CD4-positive, alpha-beta T cell (primary cell): Measurements from ENCODE around the gene GANC. TPM values are rescaled to one million over a fixed set of nuclear protein-coding genes. Genes with fewer than 3 reads are reported as not detected.

Experiments used
- ATAC-seq: fragments of 200-7000 bp; cut with Tn5 transposase; one replicate; pipeline ENCODE4 v1.10.0; 2022; ENCODE audit warnings: mild to moderate bottlenecking; ENCODE audit not compliant: poor library complexity
- CTCF ChIA-PET: fragments of 350-600 bp; sonication (Branson Sonifier 250); formaldehyde crosslinking; loops from one replicate; lab custom pipeline; 2021; ENCODE audit warnings: antibody characterized with exemption, inconsistent platforms; lab: Charles Lee
- POLR2A ChIA-PET: fragments of 350-600 bp; sonication (Branson Sonifier 250); formaldehyde crosslinking; loops from one replicate; lab custom pipeline; 2021; ENCODE audit warnings: antibody characterized with exemption, inconsistent platforms; lab: Charles Lee
- DNase-seq, 14 experiments: peaks; one replicate each; pipeline ENCODE4 v3.0.0-alpha.2; 2013 to 2020; ENCODE audit warnings: mixed read lengths in 2 of 14
- H3K27ac ChIP-seq, 2 donors: one replicate each; pipeline versions ENCODE4 v1.5.1 to v1.7.0; 2013; ENCODE audit warnings: low read length in 2 of 2, low read depth in 1 of 2, mild to moderate bottlenecking in 1 of 2
- H3K27me3 ChIP-seq, 2 experiments: 1 replicate in 1 of 2; 2 replicates in 1 of 2; pipeline versions ENCODE4 v1.6.1 to v1.7.0; 2013; ENCODE audit warnings: low read length in 2 of 2, control low read depth in 1 of 2, mild to moderate bottlenecking in 1 of 2, moderate library complexity in 1 of 2; ENCODE audit not compliant: insufficient read depth in 2 of 2, control insufficient read depth in 1 of 2
- H3K36me3 ChIP-seq: one replicate; pipeline ENCODE4 v1.6.1; 2013; ENCODE audit warnings: low read length, control low read depth; ENCODE audit not compliant: insufficient read depth
- H3K4me1 ChIP-seq: one replicate; pipeline ENCODE4 v1.6.1; 2013; ENCODE audit warnings: low read length, control low read depth; ENCODE audit not compliant: insufficient read depth
- H3K4me3 ChIP-seq: one replicate; pipeline ENCODE4 v1.5.1; 2013; ENCODE audit warnings: mild to moderate bottlenecking, low read length, moderate library complexity
- H3K9me3 ChIP-seq, 2 experiments: 1 replicate in 1 of 2; 2 replicates in 1 of 2; pipeline versions ENCODE4 v1.6.1 to v1.7.0; 2013; ENCODE audit warnings: low read length in 2 of 2, mild to moderate bottlenecking in 2 of 2, control low read depth in 1 of 2, moderate library complexity in 1 of 2; ENCODE audit not compliant: control insufficient read depth in 1 of 2, insufficient read depth in 1 of 2
- H3K27ac Mint-ChIP-seq: one replicate; pipeline ENCODE4 v1.8.0; 2020; ENCODE audit warnings: mixed read lengths
- H3K27me3 Mint-ChIP-seq: one replicate; pipeline ENCODE4 v1.8.0; 2021; ENCODE audit warnings: mixed read lengths
- H3K36me3 Mint-ChIP-seq: one replicate; pipeline ENCODE4 v1.8.0; 2021; ENCODE audit warnings: low read depth, mixed read lengths
- H3K4me1 Mint-ChIP-seq: one replicate; pipeline ENCODE4 v1.8.0; 2021; ENCODE audit warnings: low read depth, mixed read lengths
- H3K4me3 Mint-ChIP-seq: one replicate; pipeline ENCODE4 v1.8.0; 2020; ENCODE audit warnings: mild to moderate bottlenecking, mixed read lengths
- H3K9me3 Mint-ChIP-seq: one replicate; pipeline ENCODE4 v1.8.0; 2020; ENCODE audit warnings: mixed read lengths
- CTCF ChIP-seq: fragments of 200-600 bp; IDR thresholded peaks from one replicate; pipeline ENCODE4 v1.8.0; 2022; ENCODE audit warnings: antibody characterized with exemption, mild to moderate bottlenecking
- intact Hi-C, 2 experiments: fragments of 100-400 bp; cut with DNase I in 1 of 2; cut with micrococcal nuclease in 1 of 2; formaldehyde crosslinking; loops; one replicate each; pipeline versions ENCODE4 v1.15.1 to v1.9.0; 2023 to 2025; cut with DNase I, micrococcal nuclease
- total RNA-seq, 174 experiments: library from RNA in 2 of 174; stranded (reverse) in 2 of 174; gene quantifications; one replicate each; pipeline ENCODE4 v1.2.3 and lab custom pipeline; 2021 to 2026

Gene GANC
- total RNA-seq, 2 experiments from 2014 or later: 22.3 to 23.9 TPM

GRCh38 chr15:42387603-42388002, 114.6 kb downstream of the GANC start:
- TF ChIP-seq CTCF: no peak
- ChIA-PET CTCF (no interaction called here), POLR2A (no interaction called here)
- Histone ChIP-seq H3K9me3 (no peaks in the 10 kb centered on the region), H3K4me3 (no peak overlapping the region), H3K36me3 (no peaks in the 10 kb centered on the region), H3K27ac (no peak overlapping the region), H3K27me3 (no peaks in the 10 kb centered on the region), H3K4me1 (no peaks in the 10 kb centered on the region)
- ATAC-seq: no peak
- H3K4me1 Mint-ChIP-seq: no peaks in the 10 kb centered on the region
- no peak overlapping the region for H3K27ac Mint-ChIP-seq
- intact Hi-C loops: no loop called here
- no peaks in the 10 kb centered on the region for H3K27me3 Mint-ChIP-seq
- H3K9me3 Mint-ChIP-seq: no peaks in the 10 kb centered on the region
- DNase-seq: no peak
- H3K36me3 Mint-ChIP-seq: peaks cover 17% of the 10 kb centered on the region
- no peak overlapping the region for H3K4me3 Mint-ChIP-seq

- intact Hi-C loops: no loop called here
- ChIA-PET POLR2A (no interaction called here), CTCF (no interaction called here)
- Histone ChIP-seq H3K4me3 (no peak overlapping the region), H3K36me3 (no peaks in the 10 kb centered on the region), H3K4me1 (no peaks in the 10 kb centered on the region), H3K27me3 (no peaks in the 10 kb centered on the region), H3K9me3 (no peaks in the 10 kb centered on the region), H3K27ac (no peak overlapping the region)
- Mint-ChIP-seq H3K27ac (no peak overlapping the region), H3K36me3 (no peaks in the 10 kb centered on the region), H3K27me3 (no peaks in the 10 kb centered on the region), H3K4me3 (no peak overlapping the region), H3K4me1 (no peaks in the 10 kb centered on the region), H3K9me3 (no peaks in the 10 kb centered on the region)
- no peak for TF ChIP-seq CTCF
- DNase-seq (no peak), ATAC-seq (no peak)
Observed at GRCh38 chr15:42392309-42393024, 119.5 kb downstream of the GANC start.

- Mint-ChIP-seq H3K27me3 (no peaks in the 10 kb centered on the region), H3K4me3 (no peak overlapping the region), H3K27ac (no peak overlapping the region), H3K9me3 (no peaks in the 10 kb centered on the region), H3K36me3 (no peaks in the 10 kb centered on the region), H3K4me1 (no peaks in the 10 kb centered on the region)
- Histone ChIP-seq H3K9me3 (no peaks in the 10 kb centered on the region), H3K4me1 (no peaks in the 10 kb centered on the region), H3K4me3 (no peak overlapping the region), H3K27me3 (no peaks in the 10 kb centered on the region), H3K36me3 (no peaks in the 10 kb centered on the region), H3K27ac (no peak overlapping the region)
- intact Hi-C loops: no loop called here
- CTCF ChIA-PET: no interaction called here
- TF ChIP-seq CTCF: no peak
- ATAC-seq (no peak), DNase-seq (no peak)
- POLR2A ChIA-PET: no interaction called here
Observed at GRCh38 chr15:42394106-42394505, 121.1 kb downstream of the GANC start.
